Endometrial microvascular endothelial cells (primary cell): ENCODE measurements around the gene FAT1. TPM values are rescaled to one million over a fixed set of nuclear protein-coding genes. Genes with fewer than 3 reads are reported as not detected.

Experiments
- in situ Hi-C: cut with HindIII; loops from 2 replicates; pipeline ENCODE4 v1.10.0; 2017; ENCODE audit warnings: low sequenced_read_pairs, low pct_unique_long_range_greater_than_20kb; ENCODE audit errors: inconsistent ontology term
- total RNA-seq: library from RNA; depleted of rRNA; stranded (reverse); fragments of >200 nt; gene quantifications from one replicate; pipeline ENCODE4 v1.2.3, GENCODE V29; 2015; ENCODE audit errors: inconsistent ontology term

Gene FAT1
- total RNA-seq, 1 donor from 2014 or later: 5.7 TPM

DNA sequence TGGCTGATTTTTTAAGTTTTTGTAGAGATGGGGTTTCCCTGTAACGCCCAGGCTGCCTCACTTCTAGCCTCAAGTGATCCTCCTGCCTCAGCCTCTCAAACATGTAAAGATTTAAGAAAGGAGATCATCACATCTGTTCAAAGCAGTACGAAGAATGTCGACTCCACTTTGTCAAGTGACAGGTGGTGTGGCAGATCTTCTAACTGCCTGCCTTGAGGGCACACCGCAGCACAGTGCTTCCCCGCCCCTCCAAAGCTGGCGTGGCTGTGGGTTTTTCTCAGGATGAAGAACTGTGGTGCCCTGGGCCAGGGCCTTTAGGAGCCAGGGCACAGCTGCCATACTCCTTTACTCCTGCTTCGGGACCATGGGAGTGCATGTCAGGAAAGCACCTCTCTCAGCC lies 125.0 kb downstream of the FAT1 start:
- in situ Hi-C loops: no loop called here

- in situ Hi-C loops: no loop called here
Observed at GRCh38 chr4:186596850-186597390, 126.7 kb downstream of the FAT1 start.

- in situ Hi-C loops: no loop called here
Observed at GRCh38 chr4:186596346-186596745, 127.3 kb downstream of the FAT1 start.

DNA sequence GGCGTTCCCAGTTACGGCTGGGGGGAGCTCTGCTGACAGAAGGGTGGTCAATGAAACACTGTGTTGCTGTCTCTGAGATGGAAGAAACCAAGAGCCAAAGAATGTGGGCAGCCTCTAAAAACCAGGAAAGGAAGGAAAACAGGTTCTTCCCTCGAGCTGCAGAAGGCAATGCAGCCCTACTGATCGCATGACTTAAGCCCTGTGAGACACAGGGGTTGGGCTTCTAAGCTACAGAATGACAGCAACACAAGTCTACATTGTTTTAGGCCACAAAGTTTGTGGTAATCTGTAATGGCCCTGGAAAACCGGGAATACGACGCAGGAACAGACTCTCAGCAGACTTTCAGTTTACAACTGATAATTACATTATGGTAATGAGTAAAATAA lies 130.1 kb downstream of the FAT1 start:
- in situ Hi-C loops: no loop called here

DNA sequence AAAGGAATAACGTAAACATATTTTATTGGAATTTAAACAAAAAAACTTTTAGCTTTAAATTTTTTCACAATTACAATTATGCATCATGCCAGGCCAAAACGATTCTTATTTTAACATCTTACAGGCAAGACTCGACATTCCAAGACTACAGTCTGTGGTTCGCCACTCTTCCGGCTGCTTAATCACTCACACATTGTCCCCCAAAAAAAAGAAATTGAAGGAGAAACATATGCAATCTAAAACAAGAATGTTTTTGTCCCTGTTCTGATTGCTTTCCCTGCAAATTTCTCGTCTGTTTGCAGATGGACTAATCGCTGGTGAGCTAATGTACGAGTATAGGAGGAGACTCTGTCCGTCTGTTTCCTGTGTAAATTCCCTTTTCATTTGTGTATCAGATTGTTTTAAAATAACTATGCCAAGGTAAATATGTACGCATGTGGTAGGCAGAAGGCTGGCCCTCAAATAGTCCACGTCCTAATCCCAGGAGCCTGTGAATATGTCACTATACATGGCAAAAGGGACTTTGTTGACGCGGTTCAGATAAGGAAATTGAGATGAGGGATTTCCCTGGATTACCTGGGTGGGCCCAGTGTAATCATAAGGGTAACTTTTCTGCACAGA lies 130.6 kb downstream of the FAT1 start:
- in situ Hi-C loops: no loop called here

- in situ Hi-C loops: no loop called here
Observed at GRCh38 chr4:186592445-186592844, 131.2 kb downstream of the FAT1 start.

GRCh38 chr4:186591651-186592050 lies 132.0 kb downstream of the FAT1 start:
- in situ Hi-C loops: no loop called here

DNA sequence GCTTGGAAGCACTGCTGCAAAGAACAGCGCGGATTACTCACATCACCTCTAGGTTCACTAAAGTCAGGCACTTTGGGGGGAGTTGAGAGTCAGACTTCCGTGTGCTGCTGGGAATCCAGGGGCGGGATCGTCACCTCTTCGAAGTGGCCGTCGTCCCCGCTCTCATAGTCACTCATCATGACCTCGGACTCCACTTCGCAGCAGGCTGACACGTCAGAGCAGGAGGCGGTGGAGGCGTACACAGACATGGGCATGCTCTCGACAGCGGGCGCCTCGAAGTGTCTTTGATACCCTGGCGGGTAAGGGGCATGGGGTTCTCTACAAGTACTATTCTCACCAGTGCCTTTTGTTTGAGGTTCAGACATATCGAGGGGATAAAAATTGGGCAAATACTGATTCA lies 135.2 kb downstream of the FAT1 start:
- in situ Hi-C loops: no loop called here

- in situ Hi-C loops: no loop called here
Observed at GRCh38 chr4:186587416-186588018, 136.1 kb downstream of the FAT1 start.

- in situ Hi-C loops: no loop called here
Observed at GRCh38 chr4:186586205-186586604, 137.5 kb downstream of the FAT1 start.

DNA sequence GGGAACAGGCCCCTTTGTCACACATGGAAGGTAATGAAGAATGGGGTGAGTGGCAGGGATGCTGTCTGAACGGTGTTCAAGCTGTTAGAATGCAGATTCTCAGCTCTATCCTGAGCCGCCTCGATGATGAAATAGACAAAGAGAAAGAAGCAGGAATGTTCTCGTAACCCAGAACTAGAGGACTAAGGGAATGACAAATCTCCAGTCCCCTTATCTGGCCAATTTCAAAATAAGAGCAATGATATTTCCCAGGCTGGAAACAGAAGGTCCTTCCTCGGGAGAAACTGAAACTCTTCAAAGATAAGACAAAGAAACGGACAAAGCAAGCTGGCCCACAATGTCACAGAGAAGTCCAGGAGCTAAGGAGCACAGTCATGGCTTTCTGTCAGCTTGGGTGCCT lies 138.7 kb downstream of the FAT1 start:
- in situ Hi-C loops: no loop called here

- in situ Hi-C loops: no loop called here
Observed at GRCh38 chr4:186581421-186581820, 142.2 kb downstream of the FAT1 start.

DNA sequence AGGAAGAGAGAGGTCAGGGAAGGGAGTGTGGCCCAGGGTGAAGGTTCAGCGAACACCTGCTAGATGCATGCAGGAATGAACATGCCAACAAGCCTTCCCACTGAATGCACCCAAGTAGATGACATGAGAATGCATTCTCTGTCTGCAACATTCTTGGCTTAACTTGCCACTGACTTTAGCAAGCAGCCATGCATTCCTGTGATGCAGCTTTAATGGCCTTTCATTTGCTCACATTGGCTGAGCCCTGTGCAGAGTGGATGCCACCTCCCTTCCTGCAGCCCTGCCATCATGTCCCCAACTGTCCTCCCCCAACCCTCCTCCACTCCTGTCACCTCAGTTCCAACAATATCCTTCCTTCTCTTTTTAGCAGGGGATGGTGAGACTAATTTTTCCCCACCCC lies 143.0 kb downstream of the FAT1 start:
- in situ Hi-C loops: no loop called here

DNA sequence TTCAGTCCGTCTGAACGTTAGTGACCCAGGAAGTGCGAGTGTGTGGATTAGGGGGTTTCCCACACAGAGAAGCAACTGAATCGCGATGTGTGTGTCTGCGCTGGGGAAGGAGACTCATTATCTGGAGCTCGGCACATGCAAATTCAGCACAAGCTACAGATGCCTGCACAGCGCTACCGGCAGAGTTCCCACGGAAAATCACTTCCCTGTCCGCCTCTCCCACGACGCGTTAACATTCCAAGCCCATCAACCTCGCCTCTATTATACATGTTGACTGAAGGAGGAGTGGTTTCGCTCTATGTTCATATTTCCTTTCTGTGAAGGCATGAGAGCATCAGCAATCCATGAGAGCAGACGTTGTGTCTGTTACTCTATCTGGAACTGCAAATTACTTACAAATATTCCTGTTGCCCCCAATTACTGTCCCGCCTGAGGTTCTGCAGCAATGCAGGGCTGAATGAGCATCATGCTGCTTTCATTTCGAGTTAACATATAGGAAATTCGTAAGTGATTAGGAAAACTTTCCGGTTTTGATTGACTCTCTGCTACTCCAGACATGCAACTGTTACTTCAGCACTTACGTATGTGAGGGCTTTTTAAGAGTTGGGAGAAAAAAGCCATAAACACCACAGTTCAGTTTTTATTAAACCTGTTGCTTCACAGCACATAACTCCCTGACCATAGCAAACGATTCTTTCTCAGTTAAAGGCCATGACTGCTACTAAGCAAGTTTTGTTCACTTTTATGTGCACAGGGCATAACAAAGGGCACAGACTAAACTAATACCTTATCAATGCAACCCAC lies 153.3 kb downstream of the FAT1 start:
- in situ Hi-C loops: no loop called here

GRCh38 chr4:186569533-186570192 lies 154.0 kb downstream of the FAT1 start:
- in situ Hi-C loops: no loop called here

- in situ Hi-C loops: no loop called here
Observed at GRCh38 chr4:186566068-186566467, 157.6 kb downstream of the FAT1 start.

DNA sequence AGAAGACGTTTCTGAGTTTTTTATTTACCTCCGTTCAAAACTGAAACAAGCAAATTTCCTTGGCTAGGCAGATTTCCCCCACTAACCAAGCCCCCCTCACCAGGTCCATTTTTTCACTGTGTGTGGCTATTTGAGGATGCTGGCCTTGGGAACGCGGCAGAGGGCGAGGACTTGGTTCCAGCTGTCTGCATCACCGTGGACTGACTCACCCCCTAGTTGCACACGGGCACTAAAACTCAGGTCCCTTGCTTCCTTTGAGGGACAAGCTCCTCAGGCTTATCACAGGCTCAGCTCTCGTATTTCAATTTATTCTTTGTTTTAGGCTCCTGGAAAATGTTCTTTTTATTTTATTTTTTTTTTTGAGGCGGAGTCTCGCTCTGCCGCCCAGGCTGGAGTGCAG lies 159.9 kb downstream of the FAT1 start:
- in situ Hi-C loops: no loop called here

DNA sequence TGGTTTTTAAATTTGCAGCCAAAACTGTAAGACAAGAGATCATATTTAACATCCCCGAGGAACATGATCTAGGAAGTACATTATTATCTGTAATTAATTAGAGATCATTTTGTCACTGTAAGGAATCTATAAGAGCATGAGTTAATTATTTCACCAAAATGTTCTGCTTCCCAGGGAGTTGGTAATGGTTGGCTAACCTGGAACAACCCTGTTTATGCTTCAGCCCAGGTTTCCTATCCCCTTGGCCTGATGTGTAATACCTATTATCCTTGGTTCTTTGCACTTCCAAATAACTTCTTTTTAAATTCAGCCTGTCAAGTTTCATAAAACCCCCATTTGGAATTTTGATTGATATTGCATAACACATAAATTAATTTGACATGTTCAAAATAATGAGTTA lies 161.9 kb downstream of the FAT1 start:
- in situ Hi-C loops: no loop called here

GRCh38 chr4:186560647-186561046 lies 163.0 kb downstream of the FAT1 start:
- in situ Hi-C loops: no loop called here
